Neuronal stem cell (in vitro differentiated cells): Measurements from ENCODE around the gene MEIS2.

Source experiments
- DNase-seq: peaks from one replicate; pipeline ENCODE4 v3.0.0-alpha.2; 2013; ENCODE audit warnings: low spot score
- H2AFZ ChIP-seq: one replicate; pipeline ENCODE4 v1.6.1; 2013; ENCODE audit warnings: mild to moderate bottlenecking, low read length, inconsistent platforms
- H2AK5ac ChIP-seq: 2 replicates; pipeline ENCODE4 v1.6.1; 2013; ENCODE audit warnings: low read depth, mild to moderate bottlenecking, inconsistent platforms, low read length, moderate library complexity, mixed read lengths
- H2BK120ac ChIP-seq: 2 replicates; pipeline ENCODE4 v1.6.1; 2013; ENCODE audit warnings: low read depth, mild to moderate bottlenecking, inconsistent platforms, low read length, moderate library complexity, mixed read lengths
- H2BK12ac ChIP-seq: one replicate; pipeline ENCODE4 v1.6.1; 2013; ENCODE audit warnings: low read length, inconsistent platforms
- H2BK15ac ChIP-seq: 2 replicates; pipeline ENCODE4 v1.6.1; 2013; ENCODE audit warnings: mild to moderate bottlenecking, low read length, inconsistent platforms, mixed read lengths
- H2BK5ac ChIP-seq: one replicate; pipeline ENCODE4 v1.6.1; 2013; ENCODE audit warnings: inconsistent platforms, mild to moderate bottlenecking, low read length, moderate library complexity
- H3K14ac ChIP-seq: one replicate; pipeline ENCODE4 v1.6.1; 2013; ENCODE audit warnings: low read length, inconsistent platforms
- H3K18ac ChIP-seq: 2 replicates; pipeline ENCODE4 v1.6.1; 2013; ENCODE audit warnings: low read length, inconsistent platforms
- H3K23ac ChIP-seq: 2 replicates; pipeline ENCODE4 v1.6.1; 2013; ENCODE audit warnings: low read depth, mild to moderate bottlenecking, mixed read lengths, low read length, inconsistent platforms; ENCODE audit not compliant: poor library complexity
- H3K27ac ChIP-seq: replicated peaks from 3 replicates; pipeline ENCODE4 v1.5.1; 2013; ENCODE audit warnings: low read length, inconsistent platforms
- H3K27me3 ChIP-seq, 3 experiments: 2 replicates each; pipeline ENCODE4 v1.6.1; 2013; ENCODE audit warnings: low read length in 3 of 3, mild to moderate bottlenecking in 2 of 3, inconsistent platforms in 1 of 3, low read depth in 1 of 3, mixed read lengths in 1 of 3, moderate library complexity in 1 of 3; ENCODE audit not compliant: control insufficient read depth in 3 of 3, insufficient read depth in 3 of 3
- H3K36me3 ChIP-seq, 2 donors: replicated peaks in 1 of 2; 2 replicates each; pipeline ENCODE4 v1.6.1; 2013; ENCODE audit warnings: low read length in 2 of 2; ENCODE audit not compliant: control insufficient read depth in 2 of 2, insufficient read depth in 2 of 2
- H3K4ac ChIP-seq: 2 replicates; pipeline ENCODE4 v1.6.1; 2013; ENCODE audit warnings: inconsistent platforms, mild to moderate bottlenecking, low read length, moderate library complexity
- H3K4me1 ChIP-seq, 2 donors: 1 replicate in 1 of 2; 2 replicates in 1 of 2; pipeline ENCODE4 v1.6.1; 2013; ENCODE audit warnings: low read length in 2 of 2, low read depth in 1 of 2; ENCODE audit not compliant: control insufficient read depth in 2 of 2, insufficient read depth in 1 of 2
- H3K4me2 ChIP-seq: one replicate; pipeline ENCODE4 v1.6.1; 2013; ENCODE audit warnings: mild to moderate bottlenecking, low read length, inconsistent platforms; ENCODE audit not compliant: insufficient read depth, poor library complexity, severe bottlenecking
- H3K4me3 ChIP-seq, 2 donors: 2 replicates each; pipeline ENCODE4 v1.5.1; 2013; ENCODE audit warnings: low read length in 2 of 2, mild to moderate bottlenecking in 2 of 2, inconsistent platforms in 1 of 2, moderate library complexity in 1 of 2
- H3K79me1 ChIP-seq: one replicate; pipeline ENCODE4 v1.6.1; 2013; ENCODE audit warnings: low read depth, mild to moderate bottlenecking, inconsistent platforms, low read length, moderate library complexity
- H3K9ac ChIP-seq: one replicate; pipeline ENCODE4 v1.6.1; 2013; ENCODE audit warnings: mild to moderate bottlenecking, low read depth, low read length, inconsistent platforms; ENCODE audit not compliant: poor library complexity
- H3K9me3 ChIP-seq, 2 donors: replicated peaks in 1 of 2; 2 replicates each; pipeline versions ENCODE3 to v1.6.1; 2013; ENCODE audit warnings: low read length in 2 of 2, mild to moderate bottlenecking in 2 of 2, inconsistent platforms in 1 of 2, low read depth in 1 of 2, mixed read lengths in 1 of 2, moderate library complexity in 1 of 2; ENCODE audit not compliant: control insufficient read depth in 2 of 2, insufficient read depth in 1 of 2
- H4K8ac ChIP-seq: one replicate; pipeline ENCODE4 v1.6.1; 2013; ENCODE audit warnings: low read depth, mild to moderate bottlenecking, inconsistent platforms, low read length, moderate library complexity
- H4K91ac ChIP-seq: one replicate; pipeline ENCODE4 v1.6.1; 2013; ENCODE audit warnings: low read length, low read depth, mild to moderate bottlenecking, inconsistent platforms; ENCODE audit not compliant: poor library complexity
- WGBS, 2 donors: extraction: QIAGEN DNeasy Blood & Tissue Kit; methylation state at CpG; one replicate each; pipeline ENCODE4 v1.1.7; 2013; ENCODE audit warnings: missing lambda C conversion rate in 2 of 2, mixed read lengths in 1 of 2; ENCODE audit not compliant: insufficient read length in 2 of 2, insufficient replicate concordance in 1 of 2; ENCODE audit errors: extremely low coverage in 2 of 2; 5-methylcytosine and 5-hydroxymethylcytosine counted together

Gene MEIS2

GRCh38 chr15:37010595-37010994 lies 89.8 kb downstream of the MEIS2 start:
- no peak overlapping the region for H2BK15ac ChIP-seq
- no peak overlapping the region for H3K23ac ChIP-seq
- H3K4me2 ChIP-seq: no peak overlapping the region
- H2BK5ac ChIP-seq: no peak overlapping the region
- WGBS, 2 donors: no CpG with 5 or more reads among the region's 7 CpGs
- no peak overlapping the region for H2BK120ac ChIP-seq
- no peak overlapping the region for H3K4ac ChIP-seq
- no peaks in the 10 kb centered on the region for H3K27me3 ChIP-seq
- H3K4me1 ChIP-seq: peaks cover 9 to 11% of the 10 kb centered on the region in 2 donors
- no peak for DNase-seq
- no peak overlapping the region for H3K18ac ChIP-seq
- H3K79me1 ChIP-seq: no peaks in the 10 kb centered on the region
- no peak overlapping the region for H2AK5ac ChIP-seq
- H3K27ac ChIP-seq: no peak overlapping the region
- H2BK12ac ChIP-seq: no peak overlapping the region
- H3K9ac ChIP-seq: no peak overlapping the region
- H3K9me3 ChIP-seq: no peaks in the 10 kb centered on the region
- H4K8ac ChIP-seq: no peak overlapping the region
- H3K36me3 ChIP-seq: peaks cover under 1 to 1% of the 10 kb centered on the region in 2 donors
- H3K4me3 ChIP-seq: no peak overlapping the region
- no peak overlapping the region for H4K91ac ChIP-seq
- no peak overlapping the region for H3K14ac ChIP-seq
- no peak overlapping the region for H2AFZ ChIP-seq

GRCh38 chr15:37009288-37009687 lies 91.1 kb downstream of the MEIS2 start:
- no peaks in the 10 kb centered on the region for H3K4me1 ChIP-seq
- H3K27me3 ChIP-seq: no peaks in the 10 kb centered on the region
- no peak overlapping the region for H4K8ac ChIP-seq
- WGBS, 2 donors: no CpG with 5 or more reads among the region's 1 CpG
- no peak overlapping the region for H2AFZ ChIP-seq
- H3K14ac ChIP-seq: no peak overlapping the region
- H4K91ac ChIP-seq: no peak overlapping the region
- no peak overlapping the region for H3K18ac ChIP-seq
- peaks cover 0 to 3% of the 10 kb centered on the region in 2 donors for H3K9me3 ChIP-seq
- H3K36me3 ChIP-seq: peaks cover 9 to 11% of the 10 kb centered on the region in 2 donors
- no peak overlapping the region for H2AK5ac ChIP-seq
- no peaks in the 10 kb centered on the region for H3K79me1 ChIP-seq
- DNase-seq: no peak
- no peak overlapping the region for H3K4ac ChIP-seq
- H3K4me3 ChIP-seq: no peak overlapping the region
- no peak overlapping the region for H3K9ac ChIP-seq
- H2BK15ac ChIP-seq: no peak overlapping the region
- H3K23ac ChIP-seq: no peak overlapping the region
- H3K4me2 ChIP-seq: no peak overlapping the region
- no peak overlapping the region for H3K27ac ChIP-seq
- H2BK120ac ChIP-seq: no peak overlapping the region
- no peak overlapping the region for H2BK12ac ChIP-seq
- H2BK5ac ChIP-seq: no peak overlapping the region

- WGBS, 2 donors: no CpG with 5 or more reads among the region's 3 CpGs
- H4K8ac ChIP-seq: no peak overlapping the region
- no peak overlapping the region for H3K18ac ChIP-seq
- H3K9me3 ChIP-seq: peaks cover 0 to 6% of the 10 kb centered on the region in 2 donors
- H2AK5ac ChIP-seq: no peak overlapping the region
- H3K9ac ChIP-seq: no peak overlapping the region
- H2BK5ac ChIP-seq: no peak overlapping the region
- H3K14ac ChIP-seq: no peak overlapping the region
- H2BK12ac ChIP-seq: no peak overlapping the region
- no peak overlapping the region for H3K4me3 ChIP-seq
- H2AFZ ChIP-seq: no peak overlapping the region
- H3K27ac ChIP-seq: no peak overlapping the region
- no peak overlapping the region for H3K4ac ChIP-seq
- H4K91ac ChIP-seq: no peak overlapping the region
- peaks cover 10 to 12% of the 10 kb centered on the region in 2 donors for H3K36me3 ChIP-seq
- no peak for DNase-seq
- H3K27me3 ChIP-seq: no peaks in the 10 kb centered on the region
- H2BK120ac ChIP-seq: no peak overlapping the region
- no peak overlapping the region for H3K4me2 ChIP-seq
- no peaks in the 10 kb centered on the region for H3K4me1 ChIP-seq
- no peaks in the 10 kb centered on the region for H3K79me1 ChIP-seq
- H3K23ac ChIP-seq: no peak overlapping the region
- no peak overlapping the region for H2BK15ac ChIP-seq
Observed at GRCh38 chr15:37008205-37008604, 92.1 kb downstream of the MEIS2 start.

GRCh38 chr15:37007301-37007700 lies 93.0 kb downstream of the MEIS2 start:
- H3K4me2 ChIP-seq: no peak overlapping the region
- H4K8ac ChIP-seq: no peak overlapping the region
- no peak overlapping the region for H3K27ac ChIP-seq
- no peak overlapping the region for H3K14ac ChIP-seq
- H3K18ac ChIP-seq: no peak overlapping the region
- H3K9ac ChIP-seq: no peak overlapping the region
- no peak overlapping the region for H2AK5ac ChIP-seq
- H3K4me3 ChIP-seq: no peak overlapping the region
- H3K23ac ChIP-seq: no peak overlapping the region
- no peak overlapping the region for H2BK5ac ChIP-seq
- no peak overlapping the region for H2BK15ac ChIP-seq
- H3K9me3 ChIP-seq: peaks cover 0 to 6% of the 10 kb centered on the region in 2 donors
- no CpG with 5 or more reads among the region's 2 CpGs for WGBS, 2 donors
- no peaks in the 10 kb centered on the region for H3K4me1 ChIP-seq
- no peak overlapping the region for H4K91ac ChIP-seq
- no peak overlapping the region for H3K4ac ChIP-seq
- H3K27me3 ChIP-seq: no peaks in the 10 kb centered on the region
- no peak overlapping the region for H2AFZ ChIP-seq
- no peak for DNase-seq
- H2BK12ac ChIP-seq: no peak overlapping the region
- no peak overlapping the region for H2BK120ac ChIP-seq
- no peaks in the 10 kb centered on the region for H3K79me1 ChIP-seq
- peaks cover 10 to 12% of the 10 kb centered on the region in 2 donors for H3K36me3 ChIP-seq
